Activated gamma-delta T cell treated with Interleukin-2 at 50 U/mL for 16 hours (primary cell): ENCODE measurements around the gene ADGRL2.
"Not testable (repeated sequence)": the region's sequence is repeated elsewhere in the genome, so short reads cannot be mapped to it uniquely, and the experiment has no call there.

ENCODE experiments used
- DNase-seq: peaks from one replicate; pipeline ENCODE4 v3.0.0-alpha.2; 2020

The ADGRL2 gene

DNA sequence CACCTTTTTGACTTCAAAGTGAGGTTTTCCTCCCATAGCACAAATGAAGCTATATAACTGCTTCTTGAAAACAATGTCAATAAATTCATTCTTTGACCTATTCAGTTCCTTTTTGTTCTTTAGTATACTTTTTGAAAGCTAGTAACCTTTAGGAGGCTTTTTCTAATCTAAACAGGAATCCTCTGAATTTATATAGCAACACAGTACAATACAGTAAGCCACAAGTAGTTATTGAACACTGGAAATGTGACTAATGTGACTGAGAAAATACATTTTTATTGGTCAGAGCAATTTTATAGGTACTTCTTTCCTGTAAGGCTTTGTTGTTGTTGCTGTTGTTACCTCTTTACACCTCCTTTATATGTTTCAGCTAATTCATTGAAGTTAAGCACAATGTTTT is 49.8 kb downstream of the ADGRL2 start:
- DNase-seq: no peak

DNA sequence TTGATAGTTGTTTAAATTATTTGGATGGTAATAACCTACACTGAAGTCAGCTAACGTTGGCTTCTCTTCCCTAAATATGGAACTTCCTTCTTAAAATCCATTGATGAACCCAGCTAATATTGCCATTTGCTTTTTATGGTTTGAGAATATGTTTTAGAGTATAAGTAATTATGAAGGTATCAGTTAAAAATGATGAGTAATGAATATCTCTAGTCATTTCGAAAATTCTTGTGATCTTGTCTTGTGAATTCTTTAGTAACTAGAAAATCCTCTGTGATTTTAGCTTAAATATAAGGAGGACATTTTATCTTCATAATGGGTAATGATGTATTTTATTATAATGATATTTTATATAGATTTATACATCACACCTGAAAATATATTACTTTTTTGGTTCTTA is 50.5 kb downstream of the ADGRL2 start:
- DNase-seq: no peak

DNA sequence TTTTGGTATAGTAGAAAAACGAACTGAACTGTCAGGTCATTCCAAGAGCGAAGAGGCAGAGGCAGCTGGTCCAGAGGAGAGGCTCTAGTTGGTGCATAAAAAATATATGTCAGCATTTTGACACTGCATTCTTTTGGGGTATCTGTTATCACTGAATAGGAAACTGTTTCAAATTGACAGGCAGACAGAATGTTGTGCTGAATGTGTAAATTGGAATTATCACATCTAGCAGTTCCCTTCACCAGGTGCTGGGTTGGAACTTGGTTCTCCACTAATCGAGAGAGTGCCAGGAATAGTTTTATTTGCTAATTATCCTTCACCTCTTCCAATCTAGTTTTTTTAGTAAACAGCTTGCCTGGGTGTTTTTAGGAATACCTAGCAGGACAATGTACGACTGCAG is 52.2 kb downstream of the ADGRL2 start:
- no peak for DNase-seq

DNA sequence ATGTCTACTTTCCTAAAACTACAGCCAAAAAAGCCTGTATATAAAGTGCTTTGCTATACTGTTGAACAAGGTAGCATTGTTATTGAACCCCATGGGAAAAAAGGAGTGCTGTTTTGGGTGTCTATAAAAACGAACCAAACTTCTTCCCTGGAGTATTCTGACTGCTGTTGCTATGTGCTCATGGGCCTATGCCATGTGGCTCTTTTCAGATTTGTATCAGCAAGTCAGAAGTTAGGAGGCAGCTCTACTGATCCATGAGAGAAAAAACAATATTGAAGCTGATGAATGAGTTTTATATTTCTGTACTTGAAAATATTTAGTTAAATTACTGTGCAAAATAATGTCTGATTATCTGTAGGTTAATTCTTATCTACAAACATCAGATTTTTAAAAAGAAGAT is 66.5 kb downstream of the ADGRL2 start:
- DNase-seq: no peak

DNA sequence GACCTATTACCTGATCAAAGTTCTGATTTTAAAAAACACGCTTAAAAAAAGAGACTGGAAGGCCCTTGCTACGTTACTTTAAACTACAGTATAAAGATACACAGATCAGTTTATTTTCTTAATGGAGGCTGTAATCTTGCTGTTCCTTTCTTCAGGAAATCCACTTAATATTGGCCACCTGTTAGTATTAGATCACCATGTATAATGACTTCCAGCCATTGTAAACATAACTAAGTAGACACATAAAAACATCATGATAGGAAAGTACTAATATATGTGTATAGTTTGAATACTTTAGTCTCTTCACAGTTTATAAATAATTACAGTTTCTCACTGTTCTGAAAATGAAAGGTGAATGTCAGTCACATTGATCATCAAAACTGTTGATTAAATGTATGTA is 68.6 kb downstream of the ADGRL2 start:
- no peak for DNase-seq

DNA sequence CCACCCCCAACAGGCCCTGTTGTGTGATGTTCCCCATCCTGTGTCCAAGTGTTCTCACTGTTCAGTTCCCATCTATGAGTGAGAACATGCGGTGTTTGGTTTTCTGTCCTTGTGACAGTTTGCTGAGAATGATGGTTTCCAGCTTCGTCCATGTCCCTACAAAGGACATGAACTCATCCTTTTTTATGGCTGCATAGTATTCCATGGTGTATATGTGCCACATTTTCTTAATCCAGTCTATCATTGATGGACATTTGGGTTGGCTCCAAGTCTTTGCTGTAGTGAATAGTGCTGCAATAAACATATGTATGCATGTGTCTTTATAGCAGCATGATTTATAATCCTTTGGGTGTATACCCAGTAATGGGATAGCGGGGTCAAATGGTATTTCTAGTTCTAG is 70.4 kb downstream of the ADGRL2 start:
- DNase-seq: not testable (repeated sequence)

DNA sequence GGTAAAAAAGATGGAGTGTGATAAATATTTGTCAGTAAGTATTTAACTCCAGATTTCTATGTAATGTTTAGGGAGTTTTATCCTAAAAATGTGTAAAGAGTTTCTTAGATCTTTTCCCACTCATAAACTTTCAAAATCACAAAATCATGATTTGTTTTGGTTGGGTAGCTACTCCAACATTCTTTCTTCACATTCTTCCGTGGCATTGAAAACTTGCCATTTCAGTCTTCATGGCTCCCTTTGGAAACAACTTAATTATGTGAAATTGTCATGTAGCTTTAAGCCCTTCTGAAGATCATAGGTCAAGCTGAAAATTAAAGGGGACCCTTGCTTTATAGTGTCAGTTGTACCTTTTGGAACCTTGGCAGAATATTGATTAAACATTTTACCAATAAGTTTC is 73.2 kb downstream of the ADGRL2 start:
- no peak for DNase-seq

DNA sequence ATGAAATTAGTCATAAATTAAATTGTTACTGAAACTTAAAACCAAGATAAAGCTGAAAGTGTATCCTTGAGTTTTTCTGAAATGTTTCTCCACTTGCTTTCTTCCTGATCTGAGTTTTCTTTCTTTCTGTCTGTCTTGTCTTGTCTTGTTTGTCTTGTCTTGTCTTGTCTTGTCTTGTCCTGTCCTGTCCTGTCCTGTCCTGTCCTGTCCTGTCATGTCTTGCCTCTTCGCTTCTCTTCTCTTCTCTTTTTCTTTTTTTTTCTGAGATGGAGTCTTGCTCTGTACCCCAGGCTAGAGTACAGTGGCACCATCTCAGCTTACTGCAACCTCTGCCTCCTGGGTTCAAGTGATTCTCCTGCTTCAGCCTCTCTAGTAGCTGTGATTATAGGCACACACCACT is 73.7 kb downstream of the ADGRL2 start:
- DNase-seq: no peak

DNA sequence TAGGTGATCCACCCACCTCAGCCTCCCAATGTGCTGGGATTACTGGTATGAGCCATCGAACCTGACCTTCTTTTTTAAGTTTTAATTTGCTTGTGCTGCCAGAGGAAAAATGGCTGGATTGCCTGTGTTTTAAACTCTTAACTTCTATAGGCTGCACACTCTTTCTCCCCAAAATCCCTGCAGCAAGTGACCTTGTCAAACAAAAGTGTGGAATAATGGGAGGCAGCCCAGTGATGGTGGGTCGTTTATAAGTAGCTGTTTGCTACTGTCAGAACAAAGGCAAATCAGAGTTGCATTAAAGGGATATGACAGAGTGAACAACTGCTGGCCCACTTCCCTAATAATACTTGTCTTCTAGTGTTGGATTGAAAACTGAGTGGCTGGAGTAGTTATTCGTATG is 74.2 kb downstream of the ADGRL2 start:
- DNase-seq: no peak

DNA sequence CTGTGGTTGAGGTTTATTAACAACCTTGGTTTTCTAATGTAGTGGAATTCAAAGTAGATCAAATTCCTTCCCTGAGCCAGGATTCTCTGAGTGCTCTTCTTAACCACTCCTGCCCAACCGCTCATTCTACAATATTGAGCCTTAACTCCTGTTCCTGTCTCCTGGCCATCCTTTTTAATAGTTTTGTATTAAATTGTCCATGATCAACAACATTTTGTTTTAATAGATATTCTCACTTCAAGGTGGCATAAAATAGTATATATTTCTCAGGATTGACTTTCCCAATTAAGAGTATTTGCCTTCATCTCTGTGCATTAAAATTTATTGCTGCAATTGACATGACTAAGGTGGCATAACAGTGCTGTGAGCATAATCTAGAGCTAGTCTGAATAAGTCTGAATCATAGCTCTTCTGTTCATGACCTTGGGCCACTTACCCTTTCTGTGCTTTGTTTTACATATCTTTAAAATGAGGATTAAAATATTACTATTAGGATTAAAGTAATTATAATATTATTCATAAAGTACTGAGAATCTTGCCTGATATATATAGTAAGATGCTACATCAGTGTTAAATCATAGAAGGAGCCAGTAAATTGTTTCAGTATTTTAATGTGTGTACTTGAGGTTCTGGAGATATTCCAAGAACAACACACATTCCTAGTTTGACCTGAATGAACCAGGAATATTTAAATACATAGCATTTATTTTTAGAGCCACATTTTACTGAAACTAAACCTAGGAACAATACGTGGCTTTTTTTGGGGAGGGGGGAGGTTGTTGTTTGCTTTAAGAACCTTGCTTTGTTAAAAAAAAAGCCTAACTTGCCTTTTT is 76.4 kb downstream of the ADGRL2 start:
- no peak for DNase-seq

DNA sequence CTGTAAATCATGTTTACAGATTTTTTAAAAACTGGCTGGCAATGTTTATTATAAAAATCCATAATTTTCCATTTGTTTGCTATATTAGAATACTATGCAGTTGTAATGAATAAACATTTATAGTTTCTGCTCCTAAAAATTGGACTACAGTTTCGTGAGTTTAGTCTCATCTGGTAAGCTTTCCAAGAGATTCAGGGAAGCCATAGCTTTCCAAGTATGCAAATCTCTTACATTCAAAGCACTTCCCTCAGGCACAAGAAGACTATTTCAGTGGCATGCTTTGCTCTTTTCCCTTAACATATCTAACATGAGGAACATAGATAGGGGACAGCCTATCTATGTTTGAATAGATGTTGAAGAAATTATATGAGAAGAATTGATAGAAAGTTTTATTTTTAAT is 77.2 kb downstream of the ADGRL2 start:
- no peak for DNase-seq

DNA sequence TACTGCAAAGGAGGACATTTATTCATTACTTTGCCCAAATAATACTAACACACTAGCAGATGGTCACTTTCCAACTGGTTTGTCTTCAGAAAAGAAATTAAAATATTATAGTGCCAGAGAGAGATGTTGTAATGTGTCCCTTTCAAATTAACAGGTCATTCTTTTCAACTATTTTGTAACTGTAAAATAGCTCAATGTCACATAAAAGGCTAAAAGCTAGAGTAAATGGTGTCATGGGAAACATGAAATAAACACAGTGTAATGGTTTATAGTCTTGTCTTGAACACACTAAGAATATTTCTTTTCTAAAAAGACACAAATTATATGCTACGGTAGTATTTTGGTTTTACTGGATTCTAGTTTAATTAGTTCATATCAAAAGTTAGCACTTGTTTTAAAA is 77.8 kb downstream of the ADGRL2 start:
- no peak for DNase-seq

DNA sequence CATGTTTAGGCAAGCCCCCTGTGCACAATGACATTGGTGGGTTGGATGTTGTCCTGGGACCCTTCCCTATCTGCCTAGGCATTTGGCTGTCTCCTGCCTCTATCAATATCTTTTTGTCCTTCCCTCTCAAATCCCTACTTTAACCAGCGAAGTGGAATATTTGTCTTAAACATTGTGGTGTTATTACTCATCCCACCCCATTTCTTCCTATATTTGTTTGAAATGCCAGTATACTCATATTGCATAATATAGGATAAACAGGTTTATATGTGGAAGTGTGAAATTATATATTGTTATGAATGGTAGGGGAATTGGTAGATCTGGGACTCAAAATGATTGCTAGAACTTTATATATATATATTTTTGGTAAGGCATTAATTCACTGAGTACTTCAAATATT is 80.0 kb downstream of the ADGRL2 start:
- no peak for DNase-seq

DNA sequence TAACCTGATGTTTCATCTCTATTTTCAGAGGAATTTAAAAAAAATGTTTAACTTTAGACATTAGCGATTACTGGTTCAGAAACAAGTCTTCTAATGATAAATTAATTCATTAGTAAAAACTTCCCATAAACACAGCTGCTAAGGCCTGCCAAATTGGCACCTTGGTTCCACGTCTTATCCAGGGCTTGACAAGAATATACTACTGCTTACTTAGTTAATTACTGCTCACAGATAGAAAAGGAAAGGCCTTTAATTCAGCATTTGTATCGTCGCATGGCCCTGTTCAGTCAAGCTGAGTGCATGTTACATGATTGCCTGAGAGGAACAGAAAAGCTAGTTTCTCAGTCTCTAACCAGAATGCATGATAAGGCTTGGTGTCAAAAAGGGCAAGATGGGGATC is 84.6 kb downstream of the ADGRL2 start:
- DNase-seq: no peak

DNA sequence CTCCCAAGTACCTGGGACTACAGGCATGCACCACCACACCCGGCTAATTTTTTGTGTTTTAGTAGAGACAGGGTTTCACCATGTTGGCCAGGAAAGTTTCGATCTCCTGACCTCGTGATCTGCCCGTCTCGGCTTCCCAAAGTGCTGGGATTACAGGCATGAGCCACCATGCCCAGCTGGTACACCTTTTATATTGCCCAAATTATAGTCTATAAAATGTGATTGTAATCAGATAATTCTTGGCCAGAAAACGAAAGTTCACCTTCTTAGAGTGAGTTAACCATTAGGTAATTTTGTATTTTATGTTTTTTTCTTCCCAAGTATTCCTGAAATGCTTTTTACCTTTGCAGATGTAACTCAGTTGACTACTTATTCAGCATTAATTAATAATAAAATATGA is 85.6 kb downstream of the ADGRL2 start:
- DNase-seq: not testable (repeated sequence)

DNA sequence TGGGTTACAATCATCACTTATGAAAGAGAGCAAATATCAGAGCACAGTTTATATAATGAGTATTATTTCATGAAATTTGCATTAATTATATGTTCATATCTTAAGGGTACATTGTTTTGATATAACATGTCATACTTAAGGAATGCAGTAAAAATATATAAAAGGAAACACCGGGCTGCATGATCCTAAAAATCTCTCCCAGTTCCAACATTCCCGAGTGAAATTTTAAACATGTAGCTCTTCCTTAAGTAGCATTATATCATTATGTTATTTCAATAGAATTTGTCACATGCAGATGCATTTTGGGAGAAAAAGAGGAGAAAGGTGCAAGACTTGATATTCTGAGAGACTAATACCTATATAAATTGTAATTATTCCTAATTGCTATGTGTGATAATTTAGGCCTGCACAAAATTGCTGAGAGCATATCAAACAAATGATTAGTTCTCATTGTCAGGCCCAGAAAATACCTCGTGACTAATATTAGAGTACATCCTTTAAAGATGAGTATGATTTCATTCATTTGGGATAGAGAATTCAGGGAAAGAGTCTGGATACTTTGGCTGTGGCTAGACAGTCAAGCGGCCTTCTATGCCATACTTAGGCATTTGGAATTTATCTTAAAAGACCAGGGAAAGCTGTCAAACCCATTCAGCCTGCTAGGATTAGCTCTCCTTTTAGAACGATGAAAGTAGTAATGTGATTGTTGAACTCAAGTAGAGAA is 86.8 kb downstream of the ADGRL2 start:
- no peak for DNase-seq

DNA sequence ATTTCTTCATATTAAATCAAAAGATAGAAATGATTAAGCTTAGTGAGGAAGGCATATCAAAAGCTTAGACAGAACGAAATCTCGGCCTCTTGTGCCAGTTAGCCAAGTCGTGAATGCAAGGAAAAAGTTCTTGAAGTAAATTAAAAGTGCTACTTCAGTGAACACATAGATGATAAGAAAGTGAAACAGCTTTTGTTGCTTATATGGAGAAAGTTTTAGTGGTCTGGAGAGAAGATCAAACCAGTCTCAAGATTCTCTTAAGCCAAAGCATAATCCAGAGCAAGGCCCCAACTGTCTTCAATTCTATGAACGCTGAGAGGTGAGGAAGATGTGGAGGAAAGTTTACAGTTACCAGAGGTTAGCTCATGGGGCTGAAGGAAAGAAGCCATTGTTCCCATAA is 88.4 kb downstream of the ADGRL2 start:
- no peak for DNase-seq

DNA sequence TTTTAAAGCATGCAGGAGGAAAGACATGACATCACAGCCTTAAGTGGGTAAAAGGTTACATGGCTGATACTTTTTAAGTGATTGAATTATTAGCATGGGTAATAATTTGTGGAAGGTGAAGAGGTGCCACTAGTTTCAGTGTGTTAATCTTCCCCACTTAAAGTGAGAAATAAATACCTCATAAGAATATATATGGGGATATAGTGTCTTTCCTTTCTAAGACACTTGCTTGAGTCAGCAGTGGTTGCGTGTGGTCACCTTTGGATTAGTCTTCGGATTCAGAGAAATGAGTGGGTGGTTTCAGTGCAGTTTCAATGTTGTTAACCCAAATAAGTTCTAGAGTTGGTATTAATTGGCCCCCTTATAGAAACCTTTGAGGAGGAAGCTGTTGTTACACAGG is 94.1 kb downstream of the ADGRL2 start:
- DNase-seq: no peak

DNA sequence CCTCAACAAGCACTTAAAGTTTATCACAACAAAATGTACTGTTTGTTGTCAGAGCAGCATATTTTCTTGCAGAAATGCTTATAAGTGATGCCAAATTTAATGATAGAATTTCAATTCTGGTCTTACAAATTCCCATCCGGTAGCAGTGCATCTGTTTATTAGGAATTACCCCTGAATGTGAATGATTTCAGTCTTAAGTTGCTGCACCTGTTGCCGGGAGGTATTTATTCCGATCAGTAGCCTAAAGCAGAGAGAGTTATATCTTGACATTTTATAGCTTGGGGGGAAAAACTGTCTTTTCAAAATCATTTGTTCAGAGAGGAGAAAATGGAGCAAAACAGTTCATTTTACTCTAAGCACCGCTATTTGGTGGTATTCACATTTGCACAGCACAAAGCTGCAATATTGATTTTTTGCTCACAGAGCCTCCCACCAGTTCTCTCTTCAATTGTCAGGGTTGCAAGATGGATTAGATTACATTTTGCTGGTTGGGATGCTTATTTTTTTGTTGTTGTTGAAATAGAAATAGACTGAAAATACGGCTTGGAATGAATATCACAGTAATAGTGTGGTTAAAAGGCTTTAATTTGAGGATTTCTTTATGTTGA is 98.6 kb downstream of the ADGRL2 start:
- no peak for DNase-seq

DNA sequence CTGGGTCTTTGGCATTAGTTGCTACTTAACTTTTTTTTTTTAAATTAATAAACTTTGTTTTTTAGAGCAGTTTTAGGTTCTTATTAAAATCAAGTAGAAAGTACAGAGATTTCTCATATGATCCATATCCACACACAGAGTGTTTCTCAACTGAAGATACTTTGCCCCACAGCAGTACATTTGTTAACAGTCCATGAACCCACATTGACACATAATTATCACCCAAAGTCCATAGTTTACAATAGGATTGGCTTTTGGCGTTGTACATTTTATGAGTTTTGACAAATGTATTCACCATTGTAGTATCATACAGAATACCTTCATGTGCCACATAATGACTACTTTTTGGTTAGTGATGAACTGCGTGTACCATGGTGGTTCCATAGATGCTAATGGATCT is 106.8 kb downstream of the ADGRL2 start:
- no peak for DNase-seq

DNA sequence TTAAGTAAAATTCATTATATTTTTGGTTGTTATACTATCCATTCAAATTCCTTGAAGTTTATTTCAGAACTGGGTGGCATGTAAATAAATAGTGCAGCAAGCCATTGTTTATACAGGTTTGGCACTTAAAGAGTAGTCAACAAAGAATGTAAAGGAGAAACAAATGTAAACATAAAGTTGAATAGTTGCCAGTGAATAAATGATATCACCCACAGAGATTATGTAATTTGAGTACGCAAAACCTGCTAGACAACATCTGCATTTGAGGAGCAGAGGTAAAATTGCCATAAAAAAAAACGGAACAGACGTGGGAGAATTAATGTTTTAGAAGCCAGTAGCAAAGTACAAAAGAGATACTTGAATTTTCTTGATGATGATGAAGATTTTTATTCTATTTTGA is 111.6 kb downstream of the ADGRL2 start:
- DNase-seq: no peak

DNA sequence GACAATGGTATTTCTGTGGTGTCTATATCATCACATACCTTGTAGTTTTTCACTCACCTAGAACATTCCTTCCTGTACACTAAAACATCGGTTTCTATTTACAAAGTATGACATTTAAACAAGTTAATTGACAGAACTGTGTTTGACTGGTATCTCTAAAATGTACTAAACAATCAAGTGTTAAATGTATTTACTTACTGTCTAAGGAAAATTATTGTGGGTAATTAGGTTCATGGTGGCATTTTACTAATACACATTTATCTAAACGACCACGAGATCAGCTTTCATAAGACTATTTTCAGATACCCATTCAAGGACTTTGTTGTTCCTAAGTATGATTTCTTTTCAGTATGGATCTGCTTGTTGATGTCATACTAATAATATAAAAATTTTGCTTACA is 115.2 kb downstream of the ADGRL2 start:
- no peak for DNase-seq

DNA sequence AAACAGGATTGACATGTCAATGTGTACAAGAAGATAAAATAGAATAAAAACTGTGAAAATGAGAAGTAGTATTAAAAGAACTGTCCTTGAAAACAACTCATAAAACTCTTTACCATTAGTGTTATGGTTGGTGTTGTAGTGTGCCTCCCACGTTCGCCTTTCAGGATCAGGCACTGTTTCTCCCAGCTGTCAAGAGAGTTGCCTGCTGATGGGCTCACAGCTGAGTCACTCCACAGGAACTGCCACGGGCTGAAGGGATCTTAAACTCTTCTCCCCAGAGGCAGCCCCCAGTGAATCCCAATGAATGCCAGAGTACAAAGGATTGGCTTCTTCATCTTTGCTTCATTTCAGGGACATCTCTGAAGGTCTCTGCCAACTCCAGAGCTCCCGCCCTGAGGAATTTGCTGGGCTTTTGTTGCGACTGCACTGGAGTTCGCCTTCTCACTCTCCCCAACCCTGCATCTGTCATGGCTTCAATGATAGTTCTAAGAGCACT is 119.6 kb downstream of the ADGRL2 start:
- no peak for DNase-seq

DNA sequence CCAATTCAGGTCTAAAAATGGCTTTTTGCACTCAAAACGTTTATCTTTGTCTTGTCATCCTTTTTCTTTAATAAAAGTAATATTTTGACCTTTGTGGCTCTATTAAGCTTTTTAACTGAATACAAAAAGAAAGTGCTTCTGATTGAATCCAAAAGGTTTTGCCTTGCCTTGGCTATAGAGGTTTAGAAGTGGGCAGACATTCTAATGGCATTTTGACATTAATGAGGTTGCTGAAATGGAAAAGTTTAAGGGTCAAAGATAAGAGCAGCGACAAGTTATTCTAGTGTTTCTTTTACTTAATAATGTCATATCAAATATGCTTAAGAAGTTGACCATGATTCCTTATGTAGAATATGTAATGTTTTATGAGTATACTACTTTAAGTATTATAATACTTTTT is 120.2 kb downstream of the ADGRL2 start:
- DNase-seq: no peak
